ENCODE data around the gene TGFBI. TPM values are rescaled to one million over a fixed set of nuclear protein-coding genes. Genes with fewer than 3 reads are reported as not detected.

The TGFBI gene
- total RNA-seq, 1 experiment from 2014 or later, result 115 TPM

GRCh38 chr5:136039202-136039601 lies 10.4 kb downstream of the TGFBI start:
- DNase-seq (ENCODE audit: low spot score), result no peak
- no TSS peak for BruUV-seq (replicated peaks)
- ChIA-PET POLR2A (ENCODE audit: low non-redundant PET) (no interaction called here), CTCF (no interaction called here)
- Histone ChIP-seq H3K27ac (ENCODE audit: low read depth, low read length, poor library complexity, severe bottlenecking) (no peak overlapping the region), H3K9me3 (ENCODE audit: low read depth, low read length, poor library complexity, severe bottlenecking) (peaks cover 7% of the 10 kb centered on the region), H3K27me3 (replicated peaks; ENCODE audit: insufficient read depth, low read depth, low read length, poor library complexity) (no peaks in the 10 kb centered on the region), H3K36me3 (ENCODE audit: insufficient read depth, low read length, poor library complexity, severe bottlenecking) (peaks cover 10% of the 10 kb centered on the region), H3K4me3 (ENCODE audit: low read depth, low read length, poor library complexity, severe bottlenecking) (no peak overlapping the region), H3K4me1 (ENCODE audit: insufficient read depth, low read length, poor library complexity, severe bottlenecking) (peaks cover 68% of the 10 kb centered on the region)
- TF ChIP-seq CTCF (conservative IDR thresholded peaks at IDR 0.05; ENCODE audit: low read depth, low read length), result no peak
- no peak for TF ChIP-seq EZH2 (IDR thresholded peaks at IDR 0.05; ENCODE audit: borderline replicate concordance, low read depth, low read length, poor library complexity, severe bottlenecking)
- intact Hi-C loops (cut with micrococcal nuclease; ENCODE audit: unreplicated experiment), result no loop called here

GRCh38 chr5:136040746-136041415 lies 12.1 kb downstream of the TGFBI start:
- Histone ChIP-seq H3K4me3 (ENCODE audit: low read depth, low read length, poor library complexity, severe bottlenecking) (no peak overlapping the region), H3K27ac (ENCODE audit: low read depth, low read length, poor library complexity, severe bottlenecking) (no peak overlapping the region), H3K27me3 (replicated peaks; ENCODE audit: insufficient read depth, low read depth, low read length, poor library complexity) (no peaks in the 10 kb centered on the region), H3K36me3 (ENCODE audit: insufficient read depth, low read length, poor library complexity, severe bottlenecking) (peaks cover 10% of the 10 kb centered on the region), H3K9me3 (ENCODE audit: low read depth, low read length, poor library complexity, severe bottlenecking) (peaks cover 7% of the 10 kb centered on the region), H3K4me1 (ENCODE audit: insufficient read depth, low read length, poor library complexity, severe bottlenecking) (peaks cover 52% of the 10 kb centered on the region)
- intact Hi-C loops (cut with micrococcal nuclease; ENCODE audit: unreplicated experiment), result no loop called here
- no TSS peak for BruUV-seq (replicated peaks)
- no peak for TF ChIP-seq EZH2 (IDR thresholded peaks at IDR 0.05; ENCODE audit: borderline replicate concordance, low read depth, low read length, poor library complexity, severe bottlenecking)
- TF ChIP-seq CTCF (conservative IDR thresholded peaks at IDR 0.05; ENCODE audit: low read depth, low read length), result no peak
- ChIA-PET CTCF (no interaction called here), POLR2A (ENCODE audit: low non-redundant PET) (no interaction called here)
- DNase-seq (ENCODE audit: low spot score), result no peak

- Histone ChIP-seq H3K9me3 (ENCODE audit: low read depth, low read length, poor library complexity, severe bottlenecking) (peaks cover 7% of the 10 kb centered on the region), H3K36me3 (ENCODE audit: insufficient read depth, low read length, poor library complexity, severe bottlenecking) (peaks cover 10% of the 10 kb centered on the region), H3K4me1 (ENCODE audit: insufficient read depth, low read length, poor library complexity, severe bottlenecking) (peaks cover 40% of the 10 kb centered on the region), H3K27ac (ENCODE audit: low read depth, low read length, poor library complexity, severe bottlenecking) (no peak overlapping the region), H3K4me3 (ENCODE audit: low read depth, low read length, poor library complexity, severe bottlenecking) (no peak overlapping the region), H3K27me3 (replicated peaks; ENCODE audit: insufficient read depth, low read depth, low read length, poor library complexity) (no peaks in the 10 kb centered on the region)
- POLR2A ChIA-PET (ENCODE audit: low non-redundant PET), result no interaction called here
- intact Hi-C loops (cut with micrococcal nuclease; ENCODE audit: unreplicated experiment), result no loop called here
- no peak for DNase-seq (ENCODE audit: low spot score)
- no TSS peak for BruUV-seq (replicated peaks)
- TF ChIP-seq EZH2 (IDR thresholded peaks at IDR 0.05; ENCODE audit: borderline replicate concordance, low read depth, low read length, poor library complexity, severe bottlenecking) (no peak), CTCF (conservative IDR thresholded peaks at IDR 0.05; ENCODE audit: low read depth, low read length) (no peak)
- CTCF ChIA-PET, result no interaction called here
Observed at GRCh38 chr5:136042156-136042555, 13.4 kb downstream of the TGFBI start.
